ENCODE results near the gene TBX18.

GRCh38 chr6:84774985-84775284 lies 10.5 kb upstream of the TBX18 start:
- TF ChIP-seq SUZ12 (IDR thresholded peaks at IDR 0.05; ENCODE audit: extremely low read depth, insufficient read depth, insufficient read length), result no peak
- TF ChIP-seq ZNF274 (IDR thresholded peaks at IDR 0.05; ENCODE audit: low read depth, low read length), result no peak
